GM21526 (cell line): ENCODE measurements around the gene RAPGEF1.

Experiments
- ATAC-seq: cut with Tn5 transposase; IDR thresholded peaks from one replicate; pipeline ENCODE4 v1.9.1; 2021; ENCODE audit warnings: moderate library complexity; ENCODE audit not compliant: unreplicated experiment, low FRiP score

The RAPGEF1 gene

GRCh38 chr9:131628459-131629225 is 111.2 kb downstream of the RAPGEF1 start:
- ATAC-seq: no peak

DNA sequence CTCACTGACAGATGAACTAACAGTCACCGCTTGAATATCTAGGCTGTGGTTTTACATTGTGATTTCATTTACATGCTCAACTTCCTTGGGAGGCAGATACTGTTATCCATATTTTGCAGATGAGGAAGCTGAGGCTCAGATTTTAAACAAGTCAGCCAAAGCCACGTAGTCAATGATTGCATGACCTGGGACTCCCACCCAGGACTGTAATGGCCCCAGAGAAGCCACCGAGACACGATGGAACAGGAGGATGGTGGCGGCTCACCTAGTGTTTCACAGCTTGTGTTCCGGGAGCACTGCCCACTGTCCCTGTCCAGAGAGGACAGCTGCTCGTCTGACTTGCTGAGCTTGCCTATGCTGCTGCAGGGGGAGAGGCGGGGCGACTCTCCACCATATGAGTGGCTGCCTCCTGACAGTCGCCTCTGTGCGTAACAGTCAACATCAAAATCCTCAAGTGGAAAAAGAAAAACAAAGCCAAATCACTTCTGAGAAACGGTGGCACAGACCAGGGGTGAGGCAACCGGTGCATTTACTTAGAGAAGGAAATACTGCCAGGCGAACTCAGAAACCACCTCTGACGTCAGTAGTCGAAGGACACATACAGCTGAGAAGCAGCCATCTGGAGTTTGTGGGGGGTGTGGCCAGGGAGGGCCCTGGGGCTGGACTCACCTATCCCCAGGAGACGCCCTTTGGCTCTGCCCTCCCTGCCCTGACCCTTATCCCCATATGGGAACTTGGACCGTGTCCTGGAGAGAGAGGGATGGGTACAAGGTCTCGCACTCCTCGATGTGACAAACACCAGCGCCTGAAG is 112.0 kb downstream of the RAPGEF1 start:
- peak; percentile 47 for ATAC-seq

DNA sequence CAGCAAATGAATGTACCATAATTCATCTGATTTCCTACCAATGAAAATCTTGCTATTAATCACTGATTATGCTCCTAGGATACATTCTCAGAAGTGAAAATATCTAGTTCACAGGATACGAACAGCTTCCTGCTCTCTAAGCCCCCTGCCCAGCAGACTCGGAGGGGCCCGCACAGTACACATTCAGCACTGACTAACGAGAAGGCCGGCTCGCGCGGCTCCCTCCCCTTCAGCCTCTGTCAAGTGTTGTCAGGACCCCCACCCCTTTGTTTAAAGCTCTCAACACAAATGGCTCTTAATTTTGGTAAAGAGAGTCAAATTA is 112.6 kb downstream of the RAPGEF1 start:
- no peak for ATAC-seq

GRCh38 chr9:131625790-131626670 is 113.8 kb downstream of the RAPGEF1 start:
- ATAC-seq: no peak

DNA sequence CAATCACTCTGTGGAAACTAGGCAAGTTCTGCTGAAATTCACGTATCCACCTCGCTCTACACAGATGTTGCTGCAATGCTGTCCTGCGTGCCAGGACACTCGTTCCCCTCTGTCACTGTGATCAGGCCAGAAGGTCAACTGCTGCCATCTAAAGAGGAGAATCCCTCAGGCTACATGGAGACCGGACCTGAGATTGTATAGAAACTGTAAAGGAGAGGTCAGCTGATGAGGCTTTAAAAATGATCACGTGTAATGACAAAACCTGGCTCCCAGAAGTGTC is 114.4 kb downstream of the RAPGEF1 start:
- no peak for ATAC-seq

GRCh38 chr9:131624636-131625507 is 115.0 kb downstream of the RAPGEF1 start:
- ATAC-seq: no peak

- ATAC-seq: no peak
Observed at GRCh38 chr9:131623655-131624330, 116.1 kb downstream of the RAPGEF1 start.

GRCh38 chr9:131622523-131622922 is 117.4 kb downstream of the RAPGEF1 start:
- ATAC-seq: no peak

DNA sequence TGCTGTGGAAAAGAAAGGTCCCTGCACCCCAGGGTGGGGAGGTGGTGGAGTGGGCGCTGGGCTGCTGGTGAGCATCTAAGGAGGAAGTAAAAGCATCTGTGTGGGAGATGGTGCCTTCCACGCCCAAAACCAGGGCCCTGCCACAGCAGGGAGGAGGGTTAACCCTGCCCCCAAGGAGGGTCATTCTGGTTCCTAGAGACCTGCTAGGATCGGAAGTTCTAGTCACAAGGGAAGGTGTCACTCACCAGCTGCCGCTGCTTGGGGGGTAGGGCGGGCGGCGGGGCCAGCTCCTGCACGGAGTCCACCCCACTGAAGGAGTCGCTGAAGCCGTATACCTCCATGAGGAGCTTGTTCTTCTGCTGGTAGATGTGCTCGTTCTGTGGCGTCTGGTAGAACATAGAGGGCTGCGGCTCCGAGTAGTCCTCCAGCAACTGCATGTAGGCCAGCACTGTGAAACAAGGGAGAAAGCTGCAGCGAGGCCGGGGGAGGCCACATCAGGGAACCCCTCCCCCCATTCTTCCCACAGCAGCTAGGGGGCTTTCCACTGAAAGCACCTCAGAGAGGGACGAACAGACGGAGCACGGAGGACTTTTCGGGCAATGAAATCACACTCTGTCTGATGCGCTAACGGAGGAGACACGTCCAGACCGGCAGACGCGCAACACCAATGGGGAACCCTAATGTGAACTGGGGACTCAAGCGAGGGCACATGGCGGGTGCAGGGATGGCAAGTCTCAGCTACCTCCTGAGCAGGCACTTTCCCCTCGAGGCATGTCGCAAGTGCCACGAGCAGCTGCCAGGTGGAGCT is 118.1 kb downstream of the RAPGEF1 start:
- ATAC-seq: no peak

GRCh38 chr9:131620764-131621520 is 118.9 kb downstream of the RAPGEF1 start:
- ATAC-seq: no peak

- ATAC-seq: no peak
Observed at GRCh38 chr9:131619680-131620079, 120.2 kb downstream of the RAPGEF1 start.

DNA sequence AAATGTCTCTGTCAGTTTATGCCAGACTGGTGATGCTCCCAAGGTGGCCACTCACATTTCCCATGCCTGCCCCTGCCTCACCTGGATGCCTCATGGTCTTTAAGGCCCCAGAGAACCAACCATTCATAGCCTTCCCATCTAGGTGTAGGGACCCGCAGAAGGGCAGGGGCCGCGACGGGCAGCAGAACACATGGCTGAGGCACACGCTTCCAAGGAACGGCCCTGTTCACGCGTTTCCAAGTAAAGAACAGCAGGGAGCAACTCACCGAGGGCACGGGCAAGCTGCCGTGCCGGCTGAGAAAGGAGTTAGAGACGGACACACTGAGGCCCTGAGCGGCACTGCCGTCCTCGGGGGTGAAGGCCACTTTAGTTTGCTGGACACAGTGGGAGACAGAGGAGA is 121.1 kb downstream of the RAPGEF1 start:
- no peak for ATAC-seq

DNA sequence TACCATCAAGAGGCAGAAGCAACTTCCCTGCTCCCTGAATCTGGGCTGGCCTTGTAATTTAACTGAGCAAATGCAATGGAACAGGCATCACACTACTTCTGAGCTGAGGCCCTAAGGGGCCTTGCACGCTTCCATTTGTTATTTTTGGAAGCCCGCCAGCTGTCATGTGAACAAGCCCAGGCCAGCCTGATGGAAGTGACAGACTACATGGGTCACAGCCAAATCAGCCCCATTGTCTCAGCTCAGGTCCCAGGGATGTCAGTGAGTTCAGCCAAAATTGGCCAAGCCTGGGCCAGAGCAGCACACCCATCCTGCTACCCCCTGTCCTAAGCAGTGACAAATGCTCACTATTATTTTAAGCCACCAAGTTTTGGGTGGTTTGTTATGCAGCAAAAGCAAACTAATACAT is 121.8 kb downstream of the RAPGEF1 start:
- no peak for ATAC-seq

GRCh38 chr9:131617611-131618010 is 122.3 kb downstream of the RAPGEF1 start:
- ATAC-seq: no peak

GRCh38 chr9:131616983-131617604 is 122.8 kb downstream of the RAPGEF1 start:
- no peak for ATAC-seq

DNA sequence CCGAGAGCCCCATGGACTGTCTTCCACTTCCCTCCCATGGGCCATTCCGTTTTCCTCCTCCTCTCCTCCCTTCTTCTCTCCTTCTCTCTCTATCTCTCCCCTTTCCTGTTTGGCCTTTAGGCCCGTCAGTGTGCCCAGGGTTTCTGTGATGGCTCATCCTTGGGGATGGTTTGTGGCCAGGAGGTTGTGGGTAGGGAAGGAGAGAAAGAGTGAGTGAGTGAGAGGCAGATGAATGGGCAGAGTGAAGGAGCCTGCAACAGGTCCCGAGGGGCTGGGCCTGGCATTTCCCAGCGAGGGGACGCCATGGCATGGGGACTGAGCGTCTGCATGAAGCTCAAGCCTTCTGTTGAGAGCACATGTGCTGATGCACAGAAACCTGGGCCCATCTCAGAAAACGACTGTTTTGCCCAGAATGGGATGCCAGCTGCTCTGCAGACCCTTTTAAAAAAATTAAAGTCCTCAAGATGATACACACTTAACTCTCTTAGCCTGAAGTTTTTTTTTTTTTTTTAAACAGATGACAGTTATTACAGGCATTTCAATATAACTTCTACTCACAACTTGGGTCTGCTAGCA is 125.4 kb downstream of the RAPGEF1 start:
- no peak for ATAC-seq

- ATAC-seq: no peak
Observed at GRCh38 chr9:131613921-131614320, 126.0 kb downstream of the RAPGEF1 start.
